Testis (tissue), 2 donors: Measurements from ENCODE around the gene NEUROG1.

Source experiments
- CTCF ChIP-seq, 3 experiments: fragments of 450-650 bp in 2 of 3; fragments of 200-600 bp in 1 of 3; sonication (generic) in 1 of 3; IDR thresholded peaks; one replicate each; pipeline ENCODE4 v1.5.1; 2016 to 2019; ENCODE audit warnings: antibody characterized with exemption in 3 of 3, mild to moderate bottlenecking in 2 of 3, moderate library complexity in 1 of 3
- POLR2A ChIP-seq: fragments of 450-650 bp; IDR thresholded peaks from one replicate; pipeline ENCODE4 v1.6.1; 2017; ENCODE audit warnings: antibody characterized with exemption, mild to moderate bottlenecking, moderate library complexity

- TF ChIP-seq CTCF (IDR thresholded peaks at IDR 0.05), result no peak
- no peak for TF ChIP-seq POLR2A
These were observed 344 bp downstream of the NEUROG1 start for GRCh38 chr5:135535420-135535819.
